Osteoblast (primary cell): Measurements from ENCODE around the gene FBXL2. TPM values are rescaled to one million over a fixed set of nuclear protein-coding genes. Genes with fewer than 3 reads are reported as not detected.
A peak's percentile ranks its signal among the peaks of the same experiment; 100 is the strongest.

Experiments
- DNase-seq: peaks from one replicate; pipeline ENCODE4 v3.0.0; 2011; ENCODE audit warnings: low spot score, mixed read lengths; ENCODE audit not compliant: insufficient read length; ENCODE audit errors: missing footprints
- H2AFZ ChIP-seq: 2 replicates; pipeline ENCODE4 v1.6.0; 2011; ENCODE audit warnings: mild to moderate bottlenecking, low read length
- H3K27ac ChIP-seq: 2 replicates; pipeline ENCODE4 v1.5.1; 2011; ENCODE audit warnings: mild to moderate bottlenecking, low read depth, low read length, moderate library complexity
- H3K27me3 ChIP-seq: 2 replicates; pipeline ENCODE4 v1.6.0; 2012; ENCODE audit warnings: mild to moderate bottlenecking, control low read depth, inconsistent platforms, low read length, moderate library complexity; ENCODE audit not compliant: insufficient read depth
- H3K36me3 ChIP-seq: 2 replicates; pipeline ENCODE4 v1.5.1; 2011; ENCODE audit warnings: mild to moderate bottlenecking, low read length, control low read depth, moderate library complexity; ENCODE audit not compliant: insufficient read depth
- H3K4me1 ChIP-seq: 2 replicates; pipeline ENCODE4 v1.5.1; 2011; ENCODE audit warnings: mild to moderate bottlenecking, low read length, control low read depth, moderate library complexity; ENCODE audit not compliant: insufficient read depth
- H3K4me2 ChIP-seq: 2 replicates; pipeline ENCODE4 v1.6.0; 2011; ENCODE audit warnings: mild to moderate bottlenecking, low read length; ENCODE audit not compliant: insufficient read depth
- H3K4me3 ChIP-seq: fragments of 200-600 bp; sonication (generic); 3 replicates; pipeline ENCODE4 v1.5.1; 2012; ENCODE audit warnings: mild to moderate bottlenecking, low read length, inconsistent platforms; ENCODE audit not compliant: insufficient read depth
- H3K79me2 ChIP-seq: 2 replicates; pipeline ENCODE4 v1.6.0; 2012; ENCODE audit warnings: mild to moderate bottlenecking, low read length, control low read depth, inconsistent platforms; ENCODE audit not compliant: insufficient read depth
- H3K9me3 ChIP-seq: 2 replicates; pipeline ENCODE4 v1.5.1; 2011; ENCODE audit warnings: low read depth, low read length, control low read depth
- H4K20me1 ChIP-seq: 2 replicates; pipeline ENCODE4 v1.6.0; 2012; ENCODE audit warnings: mild to moderate bottlenecking, low read length, control low read depth; ENCODE audit not compliant: insufficient read depth
- total RNA-seq: library from RNA; depleted of rRNA; stranded (reverse); fragments of >200 nt; gene quantifications from 2 replicates; pipeline ENCODE4 v1.2.3, GENCODE V29; 2012
- TF ChIP-seq, protein P1 (sequence below): IDR thresholded peaks from 2 replicates; pipeline ENCODE4 v1.5.1; 2011; ENCODE audit warnings: mild to moderate bottlenecking, low read depth, low read length, moderate library complexity; ENCODE audit errors: extremely low read depth

Gene FBXL2
- 23.2 and 23.6 TPM in 2 replicates for total RNA-seq

DNA sequence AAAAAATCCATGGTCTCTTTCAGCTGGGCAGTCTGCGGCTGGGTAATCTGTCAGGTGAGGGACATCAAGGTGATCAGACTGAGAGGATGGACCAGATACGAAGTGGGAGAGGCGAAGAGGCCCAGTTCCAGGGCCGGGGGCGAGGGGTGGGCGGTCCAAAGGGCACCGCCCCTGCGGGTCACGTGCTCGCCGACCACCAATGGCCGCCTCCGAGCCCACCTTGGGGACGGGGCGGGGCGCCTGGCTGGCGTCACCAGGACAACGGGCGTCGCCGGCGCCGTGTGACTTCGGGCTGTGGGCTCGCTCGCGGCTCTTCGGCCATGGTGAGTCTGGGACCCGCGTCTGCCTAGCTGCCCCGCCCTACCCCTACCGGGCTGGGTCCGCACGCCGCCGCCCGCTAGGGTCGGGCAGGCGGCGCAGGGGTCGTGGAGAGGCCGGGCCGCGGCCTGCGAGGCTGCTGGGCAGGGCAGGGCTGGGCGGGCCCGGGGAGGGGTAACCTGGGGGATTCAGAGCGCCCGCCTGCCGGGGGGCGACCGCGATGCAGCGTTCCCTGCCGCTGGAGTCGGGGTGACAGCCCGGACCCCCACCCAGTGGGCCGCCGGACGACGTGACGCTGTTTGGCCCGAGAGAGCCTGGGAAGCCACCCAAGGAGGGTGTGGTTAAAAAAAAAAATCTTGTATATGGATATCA is at the start of gene FBXL2:
TSS of gene FBXL2 (plus strand) at position 250 of the 690 bp plus-strand sequence. CDS start at position 321, 71 bp downstream.
- H3K4me3 ChIP-seq = peak within 1 kb of the TSS; percentile 88
- H3K9me3 ChIP-seq = no peaks in the 10 kb centered on the region
- peaks cover 12% of the 10 kb centered on the region for H3K4me1 ChIP-seq
- DNase-seq = peak; percentile 96
- peak within 1 kb of the TSS; percentile 56 for H2AFZ ChIP-seq
- no peaks in the 10 kb centered on the region for H4K20me1 ChIP-seq
- no peaks in the 10 kb centered on the region for H3K27me3 ChIP-seq
- peaks cover 28% of the 10 kb centered on the region for H3K79me2 ChIP-seq
- no peaks in the 10 kb centered on the region for H3K36me3 ChIP-seq
- TF ChIP-seq, protein P1, sequence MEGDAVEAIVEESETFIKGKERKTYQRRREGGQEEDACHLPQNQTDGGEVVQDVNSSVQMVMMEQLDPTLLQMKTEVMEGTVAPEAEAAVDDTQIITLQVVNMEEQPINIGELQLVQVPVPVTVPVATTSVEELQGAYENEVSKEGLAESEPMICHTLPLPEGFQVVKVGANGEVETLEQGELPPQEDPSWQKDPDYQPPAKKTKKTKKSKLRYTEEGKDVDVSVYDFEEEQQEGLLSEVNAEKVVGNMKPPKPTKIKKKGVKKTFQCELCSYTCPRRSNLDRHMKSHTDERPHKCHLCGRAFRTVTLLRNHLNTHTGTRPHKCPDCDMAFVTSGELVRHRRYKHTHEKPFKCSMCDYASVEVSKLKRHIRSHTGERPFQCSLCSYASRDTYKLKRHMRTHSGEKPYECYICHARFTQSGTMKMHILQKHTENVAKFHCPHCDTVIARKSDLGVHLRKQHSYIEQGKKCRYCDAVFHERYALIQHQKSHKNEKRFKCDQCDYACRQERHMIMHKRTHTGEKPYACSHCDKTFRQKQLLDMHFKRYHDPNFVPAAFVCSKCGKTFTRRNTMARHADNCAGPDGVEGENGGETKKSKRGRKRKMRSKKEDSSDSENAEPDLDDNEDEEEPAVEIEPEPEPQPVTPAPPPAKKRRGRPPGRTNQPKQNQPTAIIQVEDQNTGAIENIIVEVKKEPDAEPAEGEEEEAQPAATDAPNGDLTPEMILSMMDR = no peak
- H3K27ac ChIP-seq = peak within 1 kb of the TSS; percentile 62
- H3K4me2 ChIP-seq = peak within 1 kb of the TSS; percentile 95

DNA sequence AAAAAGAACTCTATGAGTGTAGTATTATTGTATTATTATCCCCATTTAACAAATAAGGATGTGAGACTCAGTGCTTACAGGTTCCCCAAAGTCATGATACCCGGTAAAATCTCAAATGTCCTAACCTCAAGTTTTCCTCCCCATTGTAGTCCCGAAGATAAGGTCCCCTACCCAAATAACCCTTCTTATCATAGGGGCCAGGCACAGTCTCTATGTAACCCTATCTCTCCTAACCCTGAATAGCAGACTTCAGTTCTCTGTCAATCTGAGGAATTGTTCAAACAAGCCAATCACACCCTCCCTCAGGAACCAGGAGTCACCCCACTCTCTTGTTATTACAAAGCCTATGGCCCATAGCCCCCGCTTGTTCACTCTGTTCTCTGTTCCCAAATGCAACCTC is 48.2 kb upstream of the FBXL2 start:
- Histone ChIP-seq H3K27ac (no peak overlapping the region), H3K36me3 (no peaks in the 10 kb centered on the region), H3K27me3 (no peaks in the 10 kb centered on the region), H3K4me1 (no peaks in the 10 kb centered on the region), H3K79me2 (no peaks in the 10 kb centered on the region), H3K9me3 (no peaks in the 10 kb centered on the region), H2AFZ (no peak overlapping the region), H4K20me1 (no peaks in the 10 kb centered on the region), H3K4me3 (no peak overlapping the region), H3K4me2 (no peak overlapping the region)
- TF ChIP-seq, protein P1 = no peak
- DNase-seq = no peak

DNA sequence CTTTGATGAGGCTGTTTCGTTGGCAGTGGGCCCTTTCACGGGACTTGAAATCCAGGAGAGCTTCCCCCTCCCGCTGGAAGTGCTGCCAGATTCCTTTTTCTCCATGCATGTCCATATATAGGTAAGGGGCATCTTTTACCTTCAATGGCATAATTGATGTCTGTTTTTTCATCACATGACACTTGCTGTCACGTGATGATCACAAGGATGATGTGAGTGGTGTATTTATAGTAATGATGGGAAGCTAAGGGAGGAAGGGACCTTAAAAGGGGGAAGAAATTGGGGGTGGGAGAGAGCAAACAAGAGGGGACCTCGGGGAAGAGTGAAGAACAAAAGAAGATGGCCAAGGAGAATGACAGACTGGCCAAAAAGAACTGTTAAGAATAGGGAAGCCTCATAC is 47.3 kb upstream of the FBXL2 start:
- Histone ChIP-seq H3K4me3 (no peak overlapping the region), H3K36me3 (no peaks in the 10 kb centered on the region), H3K4me2 (no peak overlapping the region), H3K9me3 (no peaks in the 10 kb centered on the region), H2AFZ (no peak overlapping the region), H3K27ac (no peak overlapping the region), H3K4me1 (no peaks in the 10 kb centered on the region), H3K27me3 (no peaks in the 10 kb centered on the region), H3K79me2 (no peaks in the 10 kb centered on the region), H4K20me1 (no peaks in the 10 kb centered on the region)
- TF ChIP-seq, protein P1 = no peak
- no peak for DNase-seq

DNA sequence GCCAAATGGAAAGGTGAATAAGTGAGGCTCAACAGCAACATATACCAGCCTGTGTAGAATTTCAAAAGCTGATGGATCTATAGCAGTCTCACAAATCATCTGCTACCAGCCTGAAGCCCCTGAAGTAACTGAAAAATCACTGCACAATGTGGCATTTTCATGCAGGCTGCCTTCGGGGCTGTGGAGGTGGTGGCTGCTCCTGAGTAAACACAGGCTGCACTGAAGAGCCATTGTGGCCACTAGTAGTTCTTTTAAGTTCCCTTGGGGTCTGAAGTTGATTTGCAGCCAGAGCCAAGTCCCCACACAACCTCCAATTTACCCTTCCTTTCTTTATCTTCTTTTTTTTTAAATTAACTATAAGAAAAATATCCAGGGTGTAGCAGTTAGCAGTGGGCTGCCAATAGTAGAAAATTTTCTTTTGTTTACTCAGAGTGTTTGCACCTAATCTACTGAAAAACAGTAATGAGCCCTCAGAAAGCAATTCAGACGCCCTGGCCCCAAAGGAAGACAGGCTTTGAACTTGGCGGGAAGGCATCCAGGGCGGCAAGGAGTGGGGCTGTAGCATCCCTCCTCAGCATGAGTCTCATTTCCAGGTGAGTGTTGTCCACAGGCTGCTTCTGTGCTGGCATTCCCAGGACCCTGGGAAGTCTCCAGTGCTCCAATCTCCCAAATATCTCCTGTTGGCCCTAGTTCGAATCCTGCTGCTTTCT is 45.3 kb upstream of the FBXL2 start:
- Histone ChIP-seq H3K4me1 (no peaks in the 10 kb centered on the region), H3K9me3 (no peaks in the 10 kb centered on the region), H2AFZ (peak overlapping the region; percentile 45), H3K27me3 (no peaks in the 10 kb centered on the region), H3K4me3 (no peak overlapping the region), H3K4me2 (no peak overlapping the region), H3K79me2 (no peaks in the 10 kb centered on the region), H3K27ac (no peak overlapping the region), H3K36me3 (no peaks in the 10 kb centered on the region), H4K20me1 (no peaks in the 10 kb centered on the region)
- DNase-seq = no peak
- TF ChIP-seq, protein P1 = no peak
